ENCODE data around the gene BAZ1A. TPM values are rescaled to one million over a fixed set of nuclear protein-coding genes. Genes with fewer than 3 reads are reported as not detected.

The BAZ1A gene
- total RNA-seq, 1 experiment from 2014 or later = 28.2 TPM

GRCh38 chr14:34715127-34715863 lies 159.9 kb downstream of the BAZ1A start:
- Mint-ChIP-seq H3K4me3 (peak overlapping the region; percentile 66), H3K27me3 (ENCODE audit: low read depth) (peaks cover 20% of the 10 kb centered on the region), H3K27ac (no peak overlapping the region), H3K9me3 (no peaks in the 10 kb centered on the region), H3K4me1 (peaks cover 10% of the 10 kb centered on the region), H3K36me3 (peaks cover 11% of the 10 kb centered on the region)
- TF ChIP-seq HMGXB4 (CRISPR knock-in tag; IDR thresholded peaks at IDR 0.05) = no peak
- TF ChIP-seq ZNF281 (CRISPR knock-in tag; IDR thresholded peaks at IDR 0.05) = no peak
- no peak for TF ChIP-seq ZNF532 (CRISPR knock-in tag; IDR thresholded peaks at IDR 0.05; ENCODE audit: borderline replicate concordance)
- POLR2A ChIA-PET = interaction anchor here (0.6 to 1.8 kb wide), 5 partner anchors 8 to 689 kb away, joined by 3 to 8 read pairs (median 3); partner anchors contain the start of gene NFKBIA
- CTCF ChIA-PET = interaction anchor here (1.3 to 3.1 kb wide), 2 partner anchors 7 to 22 kb away, joined by 3 to 35 read pairs; no protein-coding TSS in a partner anchor
- ATAC-seq (no peak), DNase-seq (ENCODE audit: low spot score) (no peak)

GRCh38 chr14:34714320-34715126 lies 160.6 kb downstream of the BAZ1A start, which contains the start of gene CFL2:
TSS of gene CFL2 (minus strand) at chr14:34714593. CDS start at chr14:34714540, 53 bp downstream.
- Mint-ChIP-seq H3K36me3 (peaks cover 11% of the 10 kb centered on the region), H3K4me1 (peaks cover 10% of the 10 kb centered on the region), H3K27ac (peak within 1 kb of the TSS; percentile 1), H3K9me3 (no peaks in the 10 kb centered on the region), H3K4me3 (peak within 1 kb of the TSS; percentile 89), H3K27me3 (ENCODE audit: low read depth) (peaks cover 20% of the 10 kb centered on the region)
- ChIA-PET CTCF (interaction anchor here (1.3 to 3.1 kb wide), 3 partner anchors 8 to 267 kb away, joined by 3 to 35 read pairs (median 3); no protein-coding TSS in a partner anchor), POLR2A (interaction anchor here (0.5 to 1.8 kb wide), 9 partner anchors 8 to 1260 kb away, joined by 3 to 8 read pairs (median 3); partner anchors contain the start of genes BAZ1A and NFKBIA)
- peak; percentile 84 for DNase-seq (ENCODE audit: low spot score)
- peak; percentile 94 for ATAC-seq
- TF ChIP-seq CREB1 (CRISPR knock-in tag; IDR thresholded peaks at IDR 0.05) (no peak), ZNF138 (CRISPR knock-in tag; conservative IDR thresholded peaks at IDR 0.05) (no peak), RELA (CRISPR knock-in tag; IDR thresholded peaks at IDR 0.05; ENCODE audit: borderline replicate concordance) (no peak), FOXK1 (CRISPR knock-in tag; IDR thresholded peaks at IDR 0.05) (peak; percentile 73; the same call in 1 of the 2 replicates), CREM (CRISPR knock-in tag; IDR thresholded peaks at IDR 0.05) (peak; percentile 62; the same call in 1 of the 2 replicates), USF2 (CRISPR knock-in tag; IDR thresholded peaks at IDR 0.05) (peak; percentile 99), ETV6 (CRISPR knock-in tag; IDR thresholded peaks at IDR 0.05) (no peak), FOXP1 (CRISPR knock-in tag; IDR thresholded peaks at IDR 0.05; ENCODE audit: borderline replicate concordance) (peak; percentile 82), ERG (CRISPR knock-in tag; IDR thresholded peaks at IDR 0.05) (no peak), E2F5 (CRISPR knock-in tag; IDR thresholded peaks at IDR 0.05) (peak; percentile 88; the same call in 1 of the 2 replicates), JUN (CRISPR knock-in tag; IDR thresholded peaks at IDR 0.05) (no peak), NFYB (CRISPR knock-in tag; conservative IDR thresholded peaks at IDR 0.05; ENCODE audit: low read depth) (0 out of 2 replicates have a peak, but pooled peaks have one; percentile 10), TCF7 (CRISPR knock-in tag; IDR thresholded peaks at IDR 0.05; ENCODE audit: low read depth) (0 out of 2 replicates have a peak, but pooled peaks have one; percentile 25), USF1 (CRISPR knock-in tag; IDR thresholded peaks at IDR 0.05) (peak; percentile 84), ATF1 (CRISPR knock-in tag; IDR thresholded peaks at IDR 0.05) (no peak)

Data from WTC11 (cell line).